H1 (cell line): Measurements from ENCODE around the gene SSX7. TPM values are rescaled to one million over a fixed set of nuclear protein-coding genes. Genes with fewer than 3 reads are reported as not detected.

Source experiments
- CTCF ChIA-PET: fragments of 300-600 bp; sonication (Branson Sonifier 250); formaldehyde crosslinking; loops from one replicate; lab custom pipeline; 2021; ENCODE audit not compliant: partially characterized antibody; lab: Charles Lee
- POLR2A ChIA-PET: fragments of 300-600 bp; sonication (Branson Sonifier 250); formaldehyde crosslinking; loops from one replicate; lab custom pipeline; 2021; ENCODE audit warnings: inconsistent platforms; ENCODE audit not compliant: partially characterized antibody; lab: Charles Lee
- DNase-seq, 2 experiments: peaks; one replicate each; pipeline versions ENCODE4 v3.0.0 to v3.0.0-alpha.2; 2010 to 2022; ENCODE audit warnings: low spot score in 2 of 2, low read depth in 1 of 2, mixed read lengths in 1 of 2
- FAIRE-seq: peaks from 2 replicates; lab custom pipeline; 2011; peaks lifted over from hg19 to GRCh38; lab: Jason Lieb, UNC
- H2AFZ ChIP-seq: 2 replicates; pipeline ENCODE4 v1.8.1; 2012; ENCODE audit warnings: low read length, inconsistent platforms
- H2AK5ac ChIP-seq: 2 replicates; pipeline ENCODE4 v1.6.1; 2013; ENCODE audit warnings: low read depth, low read length
- H2BK120ac ChIP-seq: replicated peaks from 2 replicates; pipeline ENCODE3; 2013; ENCODE audit warnings: low read depth, low read length, inconsistent platforms
- H2BK12ac ChIP-seq: 2 replicates; pipeline ENCODE4 v1.6.1; 2013; ENCODE audit warnings: low read depth, low read length
- H2BK15ac ChIP-seq: 2 replicates; pipeline ENCODE4 v1.6.1; 2013; ENCODE audit warnings: low read length
- H2BK20ac ChIP-seq: 2 replicates; pipeline ENCODE4 v1.6.1; 2013; ENCODE audit warnings: low read length
- H2BK5ac ChIP-seq: 2 replicates; pipeline ENCODE4 v1.6.1; 2013; ENCODE audit warnings: low read depth, low read length
- H3K14ac ChIP-seq: 2 replicates; pipeline ENCODE4 v1.6.1; 2013; ENCODE audit warnings: inconsistent platforms; ENCODE audit not compliant: insufficient read length
- H3K18ac ChIP-seq: 2 replicates; pipeline ENCODE4 v1.6.1; 2013; ENCODE audit warnings: low read length; ENCODE audit errors: extremely low read depth
- H3K23ac ChIP-seq: 2 replicates; pipeline ENCODE4 v1.6.1; 2013; ENCODE audit warnings: inconsistent platforms; ENCODE audit not compliant: insufficient read length
- H3K23me2 ChIP-seq: 2 replicates; pipeline ENCODE4 v1.6.1; 2013; ENCODE audit warnings: low read depth, low read length
- H3K27ac ChIP-seq: 2 replicates; pipeline ENCODE4 v1.6.1; 2011; ENCODE audit warnings: low read depth, low read length, inconsistent platforms
- H3K27me3 ChIP-seq, 4 experiments: replicated peaks in 1 of 4; 1 replicate in 1 of 4; 2 replicates in 3 of 4; pipeline versions ENCODE4 v1.6.1 to v1.8.1; 2011 to 2013; ENCODE audit warnings: low read length in 3 of 4, mild to moderate bottlenecking in 3 of 4, inconsistent platforms in 2 of 4, mixed read lengths in 2 of 4, moderate library complexity in 1 of 4; ENCODE audit not compliant: control insufficient read depth in 3 of 4, insufficient read depth in 3 of 4; ENCODE audit errors: extremely low read depth in 1 of 4
- H3K36me3 ChIP-seq, 4 experiments: 2 replicates each; pipeline versions ENCODE4 v1.6.1 to v1.8.1; 2011 to 2013; ENCODE audit warnings: mild to moderate bottlenecking in 4 of 4, low read length in 3 of 4, moderate library complexity in 2 of 4, control low read depth in 1 of 4, inconsistent platforms in 1 of 4; ENCODE audit not compliant: insufficient read depth in 4 of 4, control insufficient read depth in 2 of 4
- H3K4ac ChIP-seq: replicated peaks from 2 replicates; pipeline ENCODE3; 2013; ENCODE audit warnings: low read length, low read depth, mixed read lengths, inconsistent platforms; ENCODE audit not compliant: insufficient read length
- H3K4me1 ChIP-seq, 4 experiments: replicated peaks in 1 of 4; 1 replicate in 1 of 4; 2 replicates in 3 of 4; pipeline versions ENCODE4 v1.6.1 to v1.8.1; 2011 to 2013; ENCODE audit warnings: low read length in 3 of 4, inconsistent platforms in 2 of 4, mixed read lengths in 1 of 4; ENCODE audit not compliant: insufficient read depth in 4 of 4, control insufficient read depth in 3 of 4
- H3K4me2 ChIP-seq, 2 experiments: 2 replicates each; pipeline versions ENCODE4 v1.6.1 to v1.8.1; 2011 to 2013; ENCODE audit warnings: low read depth in 2 of 2, low read length in 2 of 2, control low read depth in 1 of 2, inconsistent platforms in 1 of 2, mild to moderate bottlenecking in 1 of 2; ENCODE audit not compliant: insufficient read depth in 1 of 2
- H3K4me3 ChIP-seq, 4 experiments: fragments of 200-600, 300-600 bp in 1 of 4; sonication (generic), shearing (Covaris generic), sonication (Bioruptor Twin) in 1 of 4; 2 replicates each; pipeline versions ENCODE4 v1.5.1 to v1.8.1; 2011 to 2016; ENCODE audit warnings: low read length in 4 of 4, low read depth in 3 of 4, control low read depth in 2 of 4, inconsistent platforms in 2 of 4, mild to moderate bottlenecking in 2 of 4, mixed read lengths in 1 of 4, moderate library complexity in 1 of 4; ENCODE audit not compliant: insufficient read depth in 2 of 4; ENCODE audit errors: extremely low read depth in 1 of 4
- H3K56ac ChIP-seq: replicated peaks from 2 replicates; pipeline ENCODE3; 2013; ENCODE audit warnings: low read depth, mild to moderate bottlenecking, mixed read lengths, low read length, inconsistent platforms; ENCODE audit not compliant: insufficient read length
- H3K79me1 ChIP-seq: 2 replicates; pipeline ENCODE4 v1.6.1; 2013; ENCODE audit warnings: low read depth, low read length, control low read depth
- H3K79me2 ChIP-seq, 2 experiments: 2 replicates each; pipeline versions ENCODE4 v1.6.1 to v1.8.1; 2012 to 2013; ENCODE audit warnings: low read length in 2 of 2, mild to moderate bottlenecking in 2 of 2, inconsistent platforms in 1 of 2; ENCODE audit not compliant: insufficient read depth in 2 of 2, control insufficient read depth in 1 of 2
- H3K9ac ChIP-seq, 4 experiments: replicated peaks in 1 of 4; 1 replicate in 1 of 4; 2 replicates in 3 of 4; pipeline versions ENCODE4 v1.6.1 to v1.8.1; 2011 to 2013; ENCODE audit warnings: low read depth in 3 of 4, low read length in 3 of 4, control low read depth in 2 of 4, mild to moderate bottlenecking in 2 of 4, moderate library complexity in 2 of 4, inconsistent platforms in 1 of 4; ENCODE audit errors: extremely low read depth in 1 of 4
- H3K9me3 ChIP-seq, 2 experiments: 2 replicates each; pipeline versions ENCODE4 v1.6.1 to v1.8.1; 2012 to 2013; ENCODE audit warnings: mild to moderate bottlenecking in 2 of 2, moderate library complexity in 2 of 2, control low read depth in 1 of 2, inconsistent platforms in 1 of 2, low read depth in 1 of 2, low read length in 1 of 2, mixed read lengths in 1 of 2; ENCODE audit not compliant: insufficient read depth in 2 of 2
- H4K20me1 ChIP-seq, 2 experiments: replicated peaks in 1 of 2; 2 replicates each; pipeline versions ENCODE3 to v1.8.1; 2011 to 2013; ENCODE audit warnings: inconsistent platforms in 2 of 2, low read length in 2 of 2, mild to moderate bottlenecking in 1 of 2; ENCODE audit not compliant: insufficient read depth in 2 of 2, control insufficient read depth in 1 of 2
- H4K5ac ChIP-seq: 2 replicates; pipeline ENCODE4 v1.6.1; 2013; ENCODE audit warnings: low read length, low read depth, mixed read lengths, inconsistent platforms; ENCODE audit not compliant: insufficient read length
- H4K8ac ChIP-seq: 2 replicates; pipeline ENCODE4 v1.8.0; 2013; ENCODE audit warnings: mild to moderate bottlenecking, moderate library complexity, low read length, inconsistent platforms; ENCODE audit not compliant: insufficient read depth; ENCODE audit errors: extremely low read depth
- H4K91ac ChIP-seq: replicated peaks from 2 replicates; pipeline ENCODE3; 2013; ENCODE audit warnings: low read length, mixed read lengths, inconsistent platforms; ENCODE audit not compliant: insufficient read length
- CBX5 ChIP-seq: fragments of 300-800, 300-1000 bp; sonication (generic); IDR thresholded peaks from 2 replicates; pipeline ENCODE4 v1.7.1; 2016; ENCODE audit warnings: antibody characterized with exemption, low read length, low read depth
- CHD2 ChIP-seq: IDR thresholded peaks from 2 replicates; pipeline ENCODE4 v1.6.1; 2012; ENCODE audit warnings: low read length, improper control_type of control experiment
- E2F6 ChIP-seq: IDR thresholded peaks from 2 replicates; pipeline ENCODE4 v1.6.1; 2012; ENCODE audit warnings: inconsistent platforms
- GTF2F1 ChIP-seq: IDR thresholded peaks from 2 replicates; pipeline ENCODE4 v1.6.1; 2012; ENCODE audit warnings: low read depth, low read length, improper control_type of control experiment, borderline replicate concordance
- KDM5A ChIP-seq: fragments of 200-600 bp; IDR thresholded peaks from 2 replicates; pipeline ENCODE4 v1.7.1; 2012; ENCODE audit warnings: mild to moderate bottlenecking, low read length, inconsistent platforms, mixed read lengths
- RNF2 ChIP-seq: fragments of 200-900, 300-1000 bp; sonication (generic); IDR thresholded peaks from 2 replicates; pipeline ENCODE4 v1.7.1; 2016; ENCODE audit warnings: borderline replicate concordance, low read depth, mild to moderate bottlenecking, antibody characterized with exemption, low read length; ENCODE audit not compliant: poor library complexity, severe bottlenecking; ENCODE audit errors: missing control alignments
- SIX5 ChIP-seq: IDR thresholded peaks from 2 replicates; pipeline ENCODE4 v1.6.1; 2011; ENCODE audit warnings: mild to moderate bottlenecking, low read depth, low read length
- SRF ChIP-seq: IDR thresholded peaks from 2 replicates; pipeline ENCODE4 v1.6.1; 2011; ENCODE audit warnings: mild to moderate bottlenecking, low read depth, low read length, moderate library complexity
- WGBS, 2 experiments: shearing (Covaris generic) in 1 of 2; methylation state at CpG; one replicate each; pipeline versions ENCODE4 v1.1.6 to v1.1.7; 2013 to 2015; ENCODE audit warnings: low lambda C conversion rate in 2 of 2, mixed read lengths in 2 of 2, inconsistent platforms in 1 of 2, low coverage in 1 of 2, missing lambda C conversion rate in 1 of 2; ENCODE audit not compliant: insufficient replicate concordance in 2 of 2, insufficient coverage in 1 of 2, insufficient read length in 1 of 2; ENCODE audit errors: extremely low coverage in 1 of 2, missing lambda C conversion rate in 1 of 2; 5-methylcytosine and 5-hydroxymethylcytosine counted together
- polyA plus RNA-seq, 7 experiments: library from polyadenylated mRNA; depleted of rRNA in 3 of 7; stranded (reverse) in 5 of 7; unstranded in 2 of 7; fragments of >200 nt in 5 of 7; fragments of 200-250 nt in 2 of 7; gene quantifications; 1 replicate in 5 of 7; 2 replicates in 1 of 7; 4 replicates in 1 of 7; pipeline versions ENCODE4 v1.2.1 to v1.2.3, GENCODE V29; 2011 to 2013; ENCODE audit warnings: missing spikeins in 2 of 7, mixed read lengths in 2 of 7
- total RNA-seq: library from RNA; stranded (reverse); fragmentation: NEBNext Ultra II Directional; extraction: Animal tissue kit (Norgen Biotek cat#: 25700); gene quantifications from 2 replicates; pipeline ENCODE4 v1.2.1, GENCODE V29; 2021

The SSX7 gene
- total and polyA plus RNA-seq, 2 of the 8 experiments (the other 6 are each of a cell fraction or from before 2014, with no cell fraction given): not detected

DNA sequence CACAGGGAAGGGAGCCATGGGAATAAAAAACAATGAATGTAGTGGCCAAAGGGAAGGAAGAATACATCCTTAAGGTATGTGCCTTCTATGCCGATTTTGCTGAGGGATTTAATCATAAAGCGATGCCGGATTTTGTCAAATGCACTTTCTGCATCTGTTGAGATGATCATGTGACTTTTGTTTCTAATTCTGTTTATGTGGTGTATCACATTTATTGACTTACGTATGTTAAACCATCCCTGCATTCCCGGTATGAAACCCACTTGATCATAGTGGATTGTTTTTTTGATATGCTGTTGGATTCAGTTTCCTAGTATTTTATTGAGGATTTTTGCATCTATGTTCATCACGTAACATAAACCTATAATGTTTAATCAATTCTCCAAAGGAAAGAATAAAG, 60.0 kb downstream of the SSX7 start:
- H2BK20ac ChIP-seq: no peak overlapping the region
- 87% methylated on average over 6 of the region's 6 CpGs; no CpG with 5 or more reads in 1 of the 2 experiments for WGBS, 2 experiments
- H2BK5ac ChIP-seq: no peak overlapping the region
- H3K4me2 ChIP-seq: no peak overlapping the region
- no peak for FAIRE-seq
- H3K27ac ChIP-seq: no peak overlapping the region
- no peaks in the 10 kb centered on the region for H4K20me1 ChIP-seq
- H4K5ac ChIP-seq: no peak overlapping the region
- no peak overlapping the region for H2BK120ac ChIP-seq
- H3K27me3 ChIP-seq: no peaks in the 10 kb centered on the region
- no peak overlapping the region for H3K9ac ChIP-seq
- H3K36me3 ChIP-seq: no peaks in the 10 kb centered on the region
- no peak overlapping the region for H3K14ac ChIP-seq
- ChIA-PET POLR2A (no interaction called here), CTCF (no interaction called here)
- H3K4ac ChIP-seq: no peak overlapping the region
- no peak for DNase-seq
- no peak overlapping the region for H4K91ac ChIP-seq
- H2BK15ac ChIP-seq: no peak overlapping the region
- H3K79me2 ChIP-seq: no peaks in the 10 kb centered on the region
- no peaks in the 10 kb centered on the region for H3K23me2 ChIP-seq
- H4K8ac ChIP-seq: no peak overlapping the region
- no peak overlapping the region for H3K18ac ChIP-seq
- H2AFZ ChIP-seq: no peak overlapping the region
- H3K4me3 ChIP-seq: no peak overlapping the region
- H3K56ac ChIP-seq: no peak overlapping the region
- H3K79me1 ChIP-seq: no peaks in the 10 kb centered on the region
- peaks cover 0 to 29% of the 10 kb centered on the region in 2 experiments; a peak in 1 of 4 replicates for H3K9me3 ChIP-seq
- H3K23ac ChIP-seq: no peak overlapping the region
- H3K4me1 ChIP-seq: no peaks in the 10 kb centered on the region
- no peak overlapping the region for H2BK12ac ChIP-seq
- H2AK5ac ChIP-seq: no peak overlapping the region
- TF ChIP-seq SRF (no peak), RNF2 (no peak), GTF2F1 (no peak), KDM5A (no peak), E2F6 (no peak), CBX5 (no peak), CHD2 (no peak), SIX5 (no peak)
